ENCODE results near the gene TTC12. TPM values are rescaled to one million over a fixed set of nuclear protein-coding genes. Genes with fewer than 3 reads are reported as not detected.

Gene TTC12
- total and polyA plus RNA-seq, 2 donors (not counting 1 experiment from before 2014, with no cell fraction given): 9.0 to 47.3 TPM

DNA sequence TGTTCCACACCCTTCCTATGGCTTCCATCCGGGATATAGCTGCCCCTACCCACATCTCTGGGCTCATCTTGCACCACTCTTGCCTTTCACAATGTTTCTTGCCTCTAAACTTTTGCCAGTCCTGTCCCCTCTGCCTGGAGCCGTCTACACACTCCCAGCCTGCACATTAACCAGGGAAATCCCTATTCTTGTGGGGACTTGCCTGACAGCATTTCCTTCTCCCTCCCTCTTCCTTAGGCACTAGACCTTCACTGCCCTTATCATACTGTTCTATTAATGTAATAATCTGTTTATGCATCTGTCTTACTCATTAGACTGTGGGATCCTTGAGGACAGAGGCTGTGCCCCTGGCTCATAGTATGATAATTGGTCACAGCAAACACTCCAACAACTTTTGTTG lies 5.8 kb upstream of the TTC12 start:
- ChIA-PET CTCF (interaction anchor here (1.0 kb wide), 3 partner anchors 225 to 954 kb away, joined by 3 to 4 read pairs (median 3); no protein-coding TSS in a partner anchor), POLR2A (no interaction called here)
- Mint-ChIP-seq H3K9me3 (ENCODE audit: insufficient read depth) (no peaks in the 10 kb centered on the region), H3K4me1 (peaks cover 5% of the 10 kb centered on the region), H3K27ac (no peak overlapping the region), H3K27me3 (no peaks in the 10 kb centered on the region), H3K4me3 (no peak overlapping the region)
- ATAC-seq (ENCODE audit: low read depth) (no peak), DNase-seq (no peak)
- no peak overlapping the region for H3K4me3 ChIP-seq (ENCODE audit: control extremely low read depth in 1 of 5, extremely low read depth in 1 of 5, insufficient read depth in 1 of 5, low read depth in 2 of 5, low read length in 4 of 5)
- intact Hi-C loops (cut with micrococcal nuclease): no loop called here
- no peak overlapping the region for H3K9ac ChIP-seq (ENCODE audit: low read length)
- H4K20me1 ChIP-seq (ENCODE audit: control insufficient read depth, insufficient read depth, low read length, poor library complexity, severe bottlenecking): no peaks in the 10 kb centered on the region
- peaks cover 0 to 3% (median 0%) of the 10 kb centered on the region in 4 experiments for H3K27me3 ChIP-seq (replicated peaks in 1 of 4; ENCODE audit: control extremely low read depth in 1 of 4, control insufficient read depth in 3 of 4, insufficient read depth in 4 of 4, low read length in 3 of 4)
- H3K4me1 ChIP-seq (ENCODE audit: control insufficient read depth in 2 of 2, insufficient read depth in 2 of 2, low read length in 2 of 2): peaks cover 4 to 10% of the 10 kb centered on the region in 2 donors
- no peak for TF ChIP-seq CTCF (IDR thresholded peaks at IDR 0.05)
- TF ChIP-seq EZH2 (IDR thresholded peaks at IDR 0.05; ENCODE audit: borderline replicate concordance, insufficient read depth, low read depth, low read length, poor library complexity, severe bottlenecking): no peak
- WGBS (ENCODE audit: insufficient coverage): 75% methylated on average over 2 of the region's 2 CpGs
- peaks cover 3% of the 10 kb centered on the region for H3K79me2 ChIP-seq (ENCODE audit: control insufficient read depth, insufficient read depth, low read length)
- H3K9me3 ChIP-seq (ENCODE audit: control extremely low read depth in 1 of 3, control insufficient read depth in 2 of 3, insufficient read depth in 1 of 3, low read length in 2 of 3): no peaks in the 10 kb centered on the region
- no peaks in the 10 kb centered on the region for H3K36me3 ChIP-seq (replicated peaks in 1 of 2; ENCODE audit: control extremely low read depth in 1 of 2, control insufficient read depth in 1 of 2, extremely low read depth in 1 of 2, insufficient read depth in 2 of 2, low read length in 1 of 2)
- H3K4me2 ChIP-seq (replicated peaks; ENCODE audit: low read depth, low read length, poor library complexity, severe bottlenecking): no peak overlapping the region
- H2AFZ ChIP-seq (ENCODE audit: insufficient read depth, low read depth, low read length, poor library complexity, severe bottlenecking): no peak overlapping the region
- no peak overlapping the region for H3K27ac ChIP-seq (ENCODE audit: low read length in 2 of 2)

GRCh38 chr11:113311536-113311935 lies 2.8 kb upstream of the TTC12 start:
- Histone ChIP-seq H3K36me3 (replicated peaks in 1 of 2; ENCODE audit: control extremely low read depth in 1 of 2, control insufficient read depth in 1 of 2, extremely low read depth in 1 of 2, insufficient read depth in 2 of 2, low read length in 1 of 2) (no peaks in the 10 kb centered on the region), H3K9me3 (ENCODE audit: control extremely low read depth in 1 of 3, control insufficient read depth in 2 of 3, insufficient read depth in 1 of 3, low read length in 2 of 3) (no peaks in the 10 kb centered on the region), H2AFZ (ENCODE audit: insufficient read depth, low read depth, low read length, poor library complexity, severe bottlenecking) (no peak overlapping the region), H3K27ac (ENCODE audit: low read length in 2 of 2) (no peak overlapping the region), H3K9ac (ENCODE audit: low read length) (no peak overlapping the region), H3K27me3 (replicated peaks in 1 of 4; ENCODE audit: control extremely low read depth in 1 of 4, control insufficient read depth in 3 of 4, insufficient read depth in 4 of 4, low read length in 3 of 4) (no peaks in the 10 kb centered on the region), H3K4me1 (ENCODE audit: control insufficient read depth in 2 of 2, insufficient read depth in 2 of 2, low read length in 2 of 2) (peaks cover 15 to 20% of the 10 kb centered on the region in 2 donors), H3K4me2 (replicated peaks; ENCODE audit: low read depth, low read length, poor library complexity, severe bottlenecking) (no peak overlapping the region), H3K79me2 (ENCODE audit: control insufficient read depth, insufficient read depth, low read length) (peaks cover 3% of the 10 kb centered on the region), H4K20me1 (ENCODE audit: control insufficient read depth, insufficient read depth, low read length, poor library complexity, severe bottlenecking) (no peaks in the 10 kb centered on the region), H3K4me3 (ENCODE audit: control extremely low read depth in 1 of 5, extremely low read depth in 1 of 5, insufficient read depth in 1 of 5, low read depth in 2 of 5, low read length in 4 of 5) (no peak overlapping the region)
- ATAC-seq (ENCODE audit: low read depth) (no peak), DNase-seq (no peak)
- TF ChIP-seq CTCF (IDR thresholded peaks at IDR 0.05) (no peak), EZH2 (IDR thresholded peaks at IDR 0.05; ENCODE audit: borderline replicate concordance, insufficient read depth, low read depth, low read length, poor library complexity, severe bottlenecking) (no peak)
- H3K4me3 Mint-ChIP-seq: no peak overlapping the region
- peaks cover 24% of the 10 kb centered on the region for H3K4me1 Mint-ChIP-seq
- H3K27me3 Mint-ChIP-seq: no peaks in the 10 kb centered on the region
- ChIA-PET CTCF (interaction anchor here (5.0 kb wide), 1 partner anchor 950 kb away, joined by 32 read pairs; no protein-coding TSS in a partner anchor), POLR2A (no interaction called here)
- no CpG with 5 or more reads among the region's 1 CpG for WGBS (ENCODE audit: insufficient coverage)
- no peaks in the 10 kb centered on the region for H3K9me3 Mint-ChIP-seq (ENCODE audit: insufficient read depth)
- no peak overlapping the region for H3K27ac Mint-ChIP-seq
- intact Hi-C loops (cut with micrococcal nuclease): loop anchor here (5.0 to 10.0 kb wide), 5 partner anchors 563 to 1434 kb away; partner anchors contain the start of genes CFAP68, FDXACB1, HTR3A and REXO2

Data from B cell (primary cell).